Panc1 (cell line): ENCODE measurements around the gene SYNDIG1L. TPM values are rescaled to one million over a fixed set of nuclear protein-coding genes. Genes with fewer than 3 reads are reported as not detected.

Experiments
- ATAC-seq: fragments of 200-7000 bp; cut with Tn5 transposase; 2 replicates; pipeline ENCODE4 v1.9.1; 2020; ENCODE audit warnings: mild to moderate bottlenecking, moderate library complexity
- BruUV-seq: library from RNA; stranded (reverse); fragments of 400-500 nt; replicated peaks from 2 replicates; lab custom pipeline; 2021; lab: Mats Ljungman, UMichigan
- CTCF ChIA-PET: fragments of 300-600 bp; sonication (Branson Sonifier 250); formaldehyde crosslinking; loops from one replicate; lab custom pipeline; 2022; ENCODE audit warnings: antibody characterized with exemption; lab: Charles Lee
- POLR2A ChIA-PET: fragments of 300-600 bp; sonication (Branson Sonifier 250); formaldehyde crosslinking; loops from one replicate; lab custom pipeline; 2022; ENCODE audit warnings: antibody characterized with exemption; lab: Charles Lee
- DNase-seq: peaks from one replicate; pipeline ENCODE4 v3.0.0-alpha.2; 2010; ENCODE audit warnings: low read depth, low spot score
- H3K27ac ChIP-seq: 2 replicates; pipeline ENCODE4 v1.5.1; 2011; ENCODE audit warnings: mild to moderate bottlenecking, low read length, inconsistent platforms
- H3K27me3 ChIP-seq: fragments of 200-500 bp; sonication (Bioruptor generic); 2 replicates; pipeline ENCODE4 v1.6.0; 2014; ENCODE audit warnings: low read length, inconsistent platforms; ENCODE audit not compliant: control insufficient read depth, insufficient read depth
- H3K36me3 ChIP-seq: fragments of 200-500 bp; sonication (Bioruptor generic); 2 replicates; pipeline ENCODE4 v1.5.1; 2014; ENCODE audit warnings: inconsistent platforms, mild to moderate bottlenecking, low read length, moderate library complexity; ENCODE audit not compliant: control insufficient read depth, insufficient read depth
- H3K4me1 ChIP-seq: 2 replicates; pipeline ENCODE4 v1.5.1; 2011; ENCODE audit warnings: inconsistent platforms, mild to moderate bottlenecking, low read length, moderate library complexity; ENCODE audit not compliant: control insufficient read depth, insufficient read depth
- H3K4me3 ChIP-seq, 2 experiments: 2 replicates each; pipeline ENCODE4 v1.5.1; 2011 to 2012; ENCODE audit warnings: low read depth in 2 of 2, low read length in 2 of 2, mild to moderate bottlenecking in 2 of 2, inconsistent platforms in 1 of 2, moderate library complexity in 1 of 2
- H3K9me3 ChIP-seq: fragments of 200-500 bp; sonication (Bioruptor generic); 2 replicates; pipeline ENCODE4 v1.5.1; 2014; ENCODE audit warnings: low read depth, mild to moderate bottlenecking, inconsistent platforms, low read length, moderate library complexity; ENCODE audit not compliant: control insufficient read depth, insufficient read depth
- CTCF ChIP-seq: fragments of 450-650 bp; IDR thresholded peaks from 2 replicates; pipeline ENCODE4 v1.5.1; 2017; ENCODE audit warnings: mild to moderate bottlenecking
- POLR2AphosphoS5 ChIP-seq: IDR thresholded peaks from 2 replicates; pipeline ENCODE4 v1.6.1; 2012; ENCODE audit warnings: mild to moderate bottlenecking, low read depth, low read length, moderate library complexity
- REST ChIP-seq, 2 experiments: IDR thresholded peaks; 2 replicates each; pipeline ENCODE4 v1.6.1; 2011 to 2012; ENCODE audit warnings: low read depth in 2 of 2, control low read depth in 1 of 2, low read length in 1 of 2, mild to moderate bottlenecking in 1 of 2, moderate library complexity in 1 of 2; ENCODE audit not compliant: insufficient read depth in 1 of 2
- SIN3A ChIP-seq: IDR thresholded peaks from 2 replicates; pipeline ENCODE4 v1.6.1; 2012; ENCODE audit warnings: low read depth, mild to moderate bottlenecking, low read length, moderate library complexity, borderline replicate concordance; ENCODE audit not compliant: insufficient read depth
- TCF7L2 ChIP-seq: IDR thresholded peaks from 2 replicates; pipeline ENCODE4 v1.6.1; 2011; ENCODE audit warnings: mild to moderate bottlenecking, low read depth, low read length, inconsistent platforms
- in situ Hi-C: cut with HindIII; loops from 2 replicates; pipeline ENCODE4 v1.10.0; 2016; ENCODE audit warnings: low sequenced_read_pairs, low pct_unique_long_range_greater_than_20kb
- intact Hi-C: fragments of 100-400 bp; cut with micrococcal nuclease; formaldehyde crosslinking; loops from one replicate; pipeline ENCODE4 v1.10.0; 2022; ENCODE audit not compliant: unreplicated experiment
- total RNA-seq: library from RNA; stranded (reverse); gene quantifications from one replicate; pipeline ENCODE4 v1.2.1, GENCODE V29; 2021; ENCODE audit not compliant: unreplicated experiment

The SYNDIG1L gene
- total RNA-seq, 1 experiment from 2014 or later, result not detected

GRCh38 chr14:74356892-74357575 is 69.0 kb downstream of the SYNDIG1L start:
- BruUV-seq, result no TSS peak
- intact Hi-C loops (no loop called here), in situ Hi-C loops (no loop called here)
- H3K9me3 ChIP-seq, result no peaks in the 10 kb centered on the region
- no peak overlapping the region for H3K27ac ChIP-seq
- POLR2A ChIA-PET, result interaction anchor here (0.6 kb wide), 1 partner anchor 121 kb away, joined by 5 read pairs; no protein-coding TSS in a partner anchor
- no peaks in the 10 kb centered on the region for H3K36me3 ChIP-seq
- no peak for ATAC-seq
- DNase-seq, result no peak
- H3K4me1 ChIP-seq, result no peaks in the 10 kb centered on the region
- H3K4me3 ChIP-seq, result no peak overlapping the region
- CTCF ChIA-PET, result interaction anchor here (0.5 kb wide), 1 partner anchor 128 kb away, joined by 10 read pairs; no protein-coding TSS in a partner anchor
- TF ChIP-seq POLR2AphosphoS5 (no peak), REST (IDR thresholded peaks at IDR 0.05; ENCODE audit: insufficient read depth in 1 of 2, low read depth in 2 of 2, low read length in 1 of 2) (no peak), TCF7L2 (no peak), CTCF (no peak), SIN3A (no peak)
- H3K27me3 ChIP-seq, result no peaks in the 10 kb centered on the region

Other genes starting within 250 kb of the SYNDIG1L start
- gene VSX2, start 186.8 kb downstream of the SYNDIG1L start, total RNA-seq, result not detected
- 24.4 TPM for gene ABCD4, start 123.3 kb downstream of the SYNDIG1L start, total RNA-seq
- gene VRTN, start 77.7 kb downstream of the SYNDIG1L start, total RNA-seq, result not detected
- 141 TPM for gene NPC2, start 67.1 kb upstream of the SYNDIG1L start, total RNA-seq
- 26.1 TPM for gene ISCA2, start 67.6 kb upstream of the SYNDIG1L start, total RNA-seq
- gene LTBP2, start 186.0 kb upstream of the SYNDIG1L start, total RNA-seq, result 69.8 TPM